ENCODE measurements around the gene MED26. TPM values are rescaled to one million over a fixed set of nuclear protein-coding genes. Genes with fewer than 3 reads are reported as not detected.

MED26 gene
- total RNA-seq, 1 donor from 2014 or later, result 15.0 TPM

DNA sequence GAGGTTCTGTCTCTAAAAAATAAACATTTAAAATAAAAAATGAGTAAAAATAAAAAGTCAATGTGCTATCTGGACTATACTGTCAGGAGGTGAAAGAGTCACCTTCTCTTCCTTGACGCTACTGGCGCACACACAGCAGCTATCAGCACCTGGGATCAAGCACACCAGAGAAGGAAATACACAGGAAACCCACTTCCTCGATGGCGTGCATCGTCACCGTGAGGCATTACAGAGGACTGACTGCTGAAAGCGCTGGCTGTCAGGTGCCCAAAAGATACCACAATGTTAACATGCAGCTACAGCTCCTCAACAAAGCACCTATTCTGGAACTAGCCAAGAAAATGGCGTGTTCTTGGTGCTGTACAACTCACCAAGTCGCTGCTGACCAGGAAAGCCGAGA, 61.8 kb downstream of the MED26 start:
- DNase-seq (ENCODE audit: low read depth) (no peak), FAIRE-seq (no peak)
- Mint-ChIP-seq H3K27ac (ENCODE audit: unreplicated experiment) (peak overlapping the region; percentile 23), H3K4me1 (ENCODE audit: low read depth, unreplicated experiment) (peaks cover 16% of the 10 kb centered on the region), H3K27me3 (ENCODE audit: low read depth, unreplicated experiment) (no peaks in the 10 kb centered on the region), H3K36me3 (ENCODE audit: low read depth, unreplicated experiment) (peaks cover 15% of the 10 kb centered on the region), H3K9me3 (ENCODE audit: unreplicated experiment) (no peaks in the 10 kb centered on the region), H3K4me3 (ENCODE audit: unreplicated experiment) (no peak overlapping the region)
- Histone ChIP-seq H4K20me1 (ENCODE audit: insufficient read depth, low read length) (peaks cover 66% of the 10 kb centered on the region), H3K27me3 (ENCODE audit: insufficient read depth, low read length) (no peaks in the 10 kb centered on the region), H2AFZ (ENCODE audit: low read depth, low read length) (no peak overlapping the region), H3K9me3 (ENCODE audit: insufficient read depth, low read depth, low read length) (no peaks in the 10 kb centered on the region), H3K4me3 (ENCODE audit: insufficient read depth, low read depth, low read length) (no peak overlapping the region), H3K9ac (ENCODE audit: low read length) (no peak overlapping the region), H3K4me2 (ENCODE audit: low read length) (no peak overlapping the region), H3K4me1 (ENCODE audit: insufficient read depth, low read length) (peaks cover 8% of the 10 kb centered on the region), H3K27ac (ENCODE audit: low read depth, low read length) (no peak overlapping the region), H3K36me3 (ENCODE audit: insufficient read depth, low read length) (peaks cover 42% of the 10 kb centered on the region), H3K79me2 (ENCODE audit: insufficient read depth, low read length) (peaks cover 50% of the 10 kb centered on the region)
- TF ChIP-seq EZH2 (IDR thresholded peaks at IDR 0.05; ENCODE audit: insufficient read depth, low read length), result no peak
- TF ChIP-seq, protein P1, sequence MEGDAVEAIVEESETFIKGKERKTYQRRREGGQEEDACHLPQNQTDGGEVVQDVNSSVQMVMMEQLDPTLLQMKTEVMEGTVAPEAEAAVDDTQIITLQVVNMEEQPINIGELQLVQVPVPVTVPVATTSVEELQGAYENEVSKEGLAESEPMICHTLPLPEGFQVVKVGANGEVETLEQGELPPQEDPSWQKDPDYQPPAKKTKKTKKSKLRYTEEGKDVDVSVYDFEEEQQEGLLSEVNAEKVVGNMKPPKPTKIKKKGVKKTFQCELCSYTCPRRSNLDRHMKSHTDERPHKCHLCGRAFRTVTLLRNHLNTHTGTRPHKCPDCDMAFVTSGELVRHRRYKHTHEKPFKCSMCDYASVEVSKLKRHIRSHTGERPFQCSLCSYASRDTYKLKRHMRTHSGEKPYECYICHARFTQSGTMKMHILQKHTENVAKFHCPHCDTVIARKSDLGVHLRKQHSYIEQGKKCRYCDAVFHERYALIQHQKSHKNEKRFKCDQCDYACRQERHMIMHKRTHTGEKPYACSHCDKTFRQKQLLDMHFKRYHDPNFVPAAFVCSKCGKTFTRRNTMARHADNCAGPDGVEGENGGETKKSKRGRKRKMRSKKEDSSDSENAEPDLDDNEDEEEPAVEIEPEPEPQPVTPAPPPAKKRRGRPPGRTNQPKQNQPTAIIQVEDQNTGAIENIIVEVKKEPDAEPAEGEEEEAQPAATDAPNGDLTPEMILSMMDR (IDR thresholded peaks at IDR 0.05; ENCODE audit: insufficient read depth, low read depth, low read length), result no peak

DNA sequence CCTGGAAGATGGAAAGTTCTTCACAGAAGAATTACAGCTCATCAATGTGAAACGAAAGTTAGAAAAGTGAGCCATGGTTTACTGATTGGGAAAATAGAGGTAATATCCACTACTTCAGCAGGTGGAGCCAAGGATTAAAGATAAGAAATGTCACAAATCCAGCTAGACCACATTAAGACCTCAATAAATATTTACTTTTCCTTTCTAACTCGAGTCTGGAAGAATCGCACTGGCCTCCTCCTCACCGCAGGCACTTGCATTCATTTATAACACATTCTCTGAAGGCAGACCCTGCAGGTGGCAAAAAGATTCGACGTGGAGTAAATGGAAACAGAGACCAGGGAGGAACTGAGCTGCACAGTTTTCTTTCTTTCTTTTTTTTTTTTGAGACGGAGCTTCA, 63.2 kb downstream of the MED26 start:
- peaks cover 18% of the 10 kb centered on the region for H3K4me1 Mint-ChIP-seq (ENCODE audit: low read depth, unreplicated experiment)
- peaks cover 18% of the 10 kb centered on the region for H3K36me3 Mint-ChIP-seq (ENCODE audit: low read depth, unreplicated experiment)
- no peak overlapping the region for H3K27ac Mint-ChIP-seq (ENCODE audit: unreplicated experiment)
- H3K27me3 Mint-ChIP-seq (ENCODE audit: low read depth, unreplicated experiment), result no peaks in the 10 kb centered on the region
- no peaks in the 10 kb centered on the region for H3K27me3 ChIP-seq (ENCODE audit: insufficient read depth, low read length)
- no peak overlapping the region for H3K9ac ChIP-seq (ENCODE audit: low read length)
- peaks cover 45% of the 10 kb centered on the region for H3K36me3 ChIP-seq (ENCODE audit: insufficient read depth, low read length)
- H2AFZ ChIP-seq (ENCODE audit: low read depth, low read length), result no peak overlapping the region
- H3K4me2 ChIP-seq (ENCODE audit: low read length), result no peak overlapping the region
- no peak for TF ChIP-seq EZH2 (IDR thresholded peaks at IDR 0.05; ENCODE audit: insufficient read depth, low read length)
- TF ChIP-seq, protein P1 (IDR thresholded peaks at IDR 0.05; ENCODE audit: insufficient read depth, low read depth, low read length), result no peak
- FAIRE-seq (no peak), DNase-seq (ENCODE audit: low read depth) (no peak)
- H3K9me3 Mint-ChIP-seq (ENCODE audit: unreplicated experiment), result no peaks in the 10 kb centered on the region
- H3K27ac ChIP-seq (ENCODE audit: low read depth, low read length), result no peak overlapping the region
- no peaks in the 10 kb centered on the region for H3K9me3 ChIP-seq (ENCODE audit: insufficient read depth, low read depth, low read length)
- no peak overlapping the region for H3K4me3 ChIP-seq (ENCODE audit: insufficient read depth, low read depth, low read length)
- peaks cover 63% of the 10 kb centered on the region for H4K20me1 ChIP-seq (ENCODE audit: insufficient read depth, low read length)
- no peak overlapping the region for H3K4me3 Mint-ChIP-seq (ENCODE audit: unreplicated experiment)
- H3K4me1 ChIP-seq (ENCODE audit: insufficient read depth, low read length), result peaks cover 5% of the 10 kb centered on the region
- H3K79me2 ChIP-seq (ENCODE audit: insufficient read depth, low read length), result peaks cover 37% of the 10 kb centered on the region

DNA sequence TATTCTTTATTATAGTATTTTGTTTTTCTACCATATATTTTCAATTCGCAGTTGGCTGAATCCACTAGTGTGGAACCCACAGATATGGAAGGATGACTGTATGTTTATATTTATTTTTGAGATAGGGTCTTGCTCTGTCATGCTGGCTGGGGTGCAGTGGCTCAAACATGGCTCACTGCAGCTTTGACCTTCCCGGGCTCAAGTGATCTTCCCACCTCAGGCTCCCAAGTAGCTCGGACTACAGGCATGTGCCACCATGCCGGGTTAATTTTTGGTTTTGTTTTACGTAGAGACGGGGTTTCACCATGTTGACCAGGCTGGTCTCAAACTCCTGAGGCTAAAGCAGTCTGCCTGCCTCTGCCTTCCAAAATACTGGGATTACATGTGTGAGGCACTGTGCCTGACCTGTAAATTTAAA, 65.4 kb downstream of the MED26 start:
- no peak for TF ChIP-seq EZH2 (IDR thresholded peaks at IDR 0.05; ENCODE audit: insufficient read depth, low read length)
- TF ChIP-seq, protein P1 (IDR thresholded peaks at IDR 0.05; ENCODE audit: insufficient read depth, low read depth, low read length), result no peak

More for the DNA sequence above, 65.4 kb downstream of the MED26 start:
- H3K27me3 ChIP-seq (ENCODE audit: insufficient read depth, low read length), result no peaks in the 10 kb centered on the region
- no peak overlapping the region for H3K27ac ChIP-seq (ENCODE audit: low read depth, low read length)
- no peaks in the 10 kb centered on the region for H3K9me3 Mint-ChIP-seq (ENCODE audit: unreplicated experiment)
- no peak overlapping the region for H3K4me3 Mint-ChIP-seq (ENCODE audit: unreplicated experiment)
- no peaks in the 10 kb centered on the region for H3K9me3 ChIP-seq (ENCODE audit: insufficient read depth, low read depth, low read length)
- H3K36me3 ChIP-seq (ENCODE audit: insufficient read depth, low read length), result peaks cover 53% of the 10 kb centered on the region
- H3K79me2 ChIP-seq (ENCODE audit: insufficient read depth, low read length), result peaks cover 18% of the 10 kb centered on the region
- H3K4me3 ChIP-seq (ENCODE audit: insufficient read depth, low read depth, low read length), result no peak overlapping the region
- no peaks in the 10 kb centered on the region for H3K27me3 Mint-ChIP-seq (ENCODE audit: low read depth, unreplicated experiment)
- FAIRE-seq (no peak), DNase-seq (ENCODE audit: low read depth) (no peak)
- peaks cover 53% of the 10 kb centered on the region for H4K20me1 ChIP-seq (ENCODE audit: insufficient read depth, low read length)
- H3K9ac ChIP-seq (ENCODE audit: low read length), result no peak overlapping the region
- no peak overlapping the region for H3K4me2 ChIP-seq (ENCODE audit: low read length)
- H3K36me3 Mint-ChIP-seq (ENCODE audit: low read depth, unreplicated experiment), result peaks cover 18% of the 10 kb centered on the region
- H3K4me1 ChIP-seq (ENCODE audit: insufficient read depth, low read length), result no peaks in the 10 kb centered on the region
- H3K4me1 Mint-ChIP-seq (ENCODE audit: low read depth, unreplicated experiment), result peaks cover 9% of the 10 kb centered on the region
- H3K27ac Mint-ChIP-seq (ENCODE audit: unreplicated experiment), result no peak overlapping the region
- H2AFZ ChIP-seq (ENCODE audit: low read depth, low read length), result no peak overlapping the region
